A673 (cell line): ENCODE measurements around the gene ZNF189. TPM values are rescaled to one million over a fixed set of nuclear protein-coding genes. Genes with fewer than 3 reads are reported as not detected.

ENCODE experiments used
- BruUV-seq: library from RNA; stranded (reverse); fragments of 400-500 nt; replicated peaks from 2 replicates; lab custom pipeline; 2021; lab: Mats Ljungman, UMichigan
- CTCF ChIA-PET: fragments of 300-600 bp; sonication (Branson Sonifier 250); formaldehyde crosslinking; loops from one replicate; lab custom pipeline; 2022; ENCODE audit warnings: antibody characterized with exemption; lab: Charles Lee
- POLR2A ChIA-PET: fragments of 300-600 bp; sonication (Branson Sonifier 250); formaldehyde crosslinking; loops from one replicate; lab custom pipeline; 2022; ENCODE audit warnings: antibody characterized with exemption; ENCODE audit not compliant: low non-redundant PET; lab: Charles Lee
- DNase-seq: peaks from one replicate; pipeline ENCODE4 v3.0.0-alpha.2; 2015; ENCODE audit warnings: low spot score
- H3K27ac ChIP-seq: fragments of 200-600 bp; sonication (generic); 2 replicates; pipeline ENCODE4 v1.5.1; 2016; ENCODE audit warnings: mixed run types, low read depth, mild to moderate bottlenecking, mixed read lengths, antibody characterized with exemption, low read length; ENCODE audit not compliant: poor library complexity, severe bottlenecking
- H3K27me3 ChIP-seq: fragments of 200-600 bp; sonication (generic); replicated peaks from 2 replicates; pipeline ENCODE4 v1.6.1; 2017; ENCODE audit warnings: mixed run types, low read depth, mild to moderate bottlenecking, mixed read lengths, antibody characterized with exemption, low read length; ENCODE audit not compliant: insufficient read depth, poor library complexity
- H3K36me3 ChIP-seq: fragments of 200-600 bp; sonication (generic); 2 replicates; pipeline ENCODE4 v1.6.1; 2016; ENCODE audit warnings: mixed run types, mild to moderate bottlenecking, mixed read lengths, antibody characterized with exemption, low read length; ENCODE audit not compliant: insufficient read depth, poor library complexity, severe bottlenecking
- H3K4me1 ChIP-seq: fragments of 200-600 bp; sonication (generic); 2 replicates; pipeline ENCODE4 v1.6.1; 2017; ENCODE audit warnings: mixed run types, mild to moderate bottlenecking, mixed read lengths, antibody characterized with exemption, low read length; ENCODE audit not compliant: insufficient read depth, poor library complexity, severe bottlenecking
- H3K4me3 ChIP-seq: fragments of 200-600 bp; sonication (generic); 2 replicates; pipeline ENCODE4 v1.5.1; 2016; ENCODE audit warnings: low read depth, mixed run types, mild to moderate bottlenecking, mixed read lengths, low read length; ENCODE audit not compliant: poor library complexity, severe bottlenecking
- H3K9me3 ChIP-seq: fragments of 200-600 bp; sonication (generic); 2 replicates; pipeline ENCODE4 v1.6.1; 2016; ENCODE audit warnings: mixed run types, low read depth, mild to moderate bottlenecking, mixed read lengths, antibody characterized with exemption, low read length; ENCODE audit not compliant: poor library complexity, severe bottlenecking
- CTCF ChIP-seq: fragments of 300-800, 200-600 bp; sonication (generic); conservative IDR thresholded peaks from 2 replicates; pipeline ENCODE4 v1.5.1; 2017; ENCODE audit warnings: low read depth, mild to moderate bottlenecking, antibody characterized with exemption, low read length, moderate library complexity, mixed read lengths
- EZH2 ChIP-seq: fragments of 200-600 bp; sonication (generic); IDR thresholded peaks from 2 replicates; pipeline ENCODE4 v1.6.1; 2017; ENCODE audit warnings: borderline replicate concordance, low read depth, mild to moderate bottlenecking, mixed read lengths, antibody characterized with exemption, low read length; ENCODE audit not compliant: poor library complexity, severe bottlenecking
- intact Hi-C: fragments of 100-400 bp; cut with micrococcal nuclease; formaldehyde crosslinking; loops from one replicate; pipeline ENCODE4 v1.10.0; 2022; ENCODE audit not compliant: unreplicated experiment
- total RNA-seq: library from RNA; stranded (reverse); gene quantifications from 2 replicates; pipeline ENCODE4 v1.2.3, GENCODE V29; 2021

ZNF189 gene
- total RNA-seq, 1 experiment from 2014 or later = 17.6 TPM

- H3K27me3 ChIP-seq = no peaks in the 10 kb centered on the region
- no peaks in the 10 kb centered on the region for H3K36me3 ChIP-seq
- no peaks in the 10 kb centered on the region for H3K9me3 ChIP-seq
- no peak overlapping the region for H3K4me3 ChIP-seq
- no peak for TF ChIP-seq CTCF
- TF ChIP-seq EZH2 = no peak
- ChIA-PET POLR2A (interaction anchor here (0.6 kb wide), 1 partner anchor 454 kb away, joined by 3 read pairs; no protein-coding TSS in a partner anchor), CTCF (no interaction called here)
- no peak for DNase-seq
- H3K27ac ChIP-seq = no peak overlapping the region
- H3K4me1 ChIP-seq = no peaks in the 10 kb centered on the region
- BruUV-seq = no TSS peak
- intact Hi-C loops = no loop called here
These were observed 31.3 kb upstream of the ZNF189 start for GRCh38 chr9:101367323-101367722.

GRCh38 chr9:101369286-101369685 is 29.4 kb upstream of the ZNF189 start:
- H3K27ac ChIP-seq = no peak overlapping the region
- no TSS peak for BruUV-seq
- no peak overlapping the region for H3K4me3 ChIP-seq
- DNase-seq = no peak
- CTCF ChIA-PET = no interaction called here
- no peaks in the 10 kb centered on the region for H3K27me3 ChIP-seq
- intact Hi-C loops = no loop called here
- no peaks in the 10 kb centered on the region for H3K36me3 ChIP-seq
- no peaks in the 10 kb centered on the region for H3K4me1 ChIP-seq
- no peaks in the 10 kb centered on the region for H3K9me3 ChIP-seq
- POLR2A ChIA-PET = no interaction called here
- TF ChIP-seq EZH2 (no peak), CTCF (no peak)

- intact Hi-C loops = no loop called here
- no TSS peak for BruUV-seq
- POLR2A ChIA-PET = no interaction called here
These were observed 28.6 kb upstream of the ZNF189 start for GRCh38 chr9:101369884-101370531.

More at GRCh38 chr9:101369884-101370531, 28.6 kb upstream of the ZNF189 start:
- no peaks in the 10 kb centered on the region for H3K27me3 ChIP-seq
- H3K36me3 ChIP-seq = no peaks in the 10 kb centered on the region
- no peaks in the 10 kb centered on the region for H3K9me3 ChIP-seq
- TF ChIP-seq EZH2 = no peak
- TF ChIP-seq CTCF = no peak
- no peak for DNase-seq
- no peak overlapping the region for H3K27ac ChIP-seq
- CTCF ChIA-PET = no interaction called here
- no peak overlapping the region for H3K4me3 ChIP-seq
- no peaks in the 10 kb centered on the region for H3K4me1 ChIP-seq
